ENCODE measurements around the gene NAT10.

DNA sequence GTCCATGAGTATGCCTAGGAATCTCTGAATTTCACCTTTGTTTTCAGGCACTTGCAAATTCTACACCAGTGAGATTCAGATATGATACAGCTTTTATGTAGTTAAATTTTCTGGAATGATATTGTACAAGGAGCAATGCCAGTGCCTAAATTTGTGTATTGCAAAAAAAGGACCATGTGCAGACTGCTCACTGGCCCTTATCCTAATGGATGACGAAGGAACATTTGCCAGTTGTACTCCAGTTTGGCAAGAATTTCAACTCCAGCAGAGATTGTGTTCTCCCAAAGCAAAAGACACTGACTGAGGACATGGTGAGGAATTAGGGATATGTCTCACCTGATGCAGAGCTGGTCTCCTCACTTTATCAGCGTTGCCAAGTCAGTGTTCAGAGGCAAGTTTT is 8.6 kb downstream of the NAT10 start:
- no peak for TF ChIP-seq POLR2AphosphoS5 (IDR thresholded peaks at IDR 0.05; ENCODE audit: low read depth, low read length)
- TF ChIP-seq, protein P1, sequence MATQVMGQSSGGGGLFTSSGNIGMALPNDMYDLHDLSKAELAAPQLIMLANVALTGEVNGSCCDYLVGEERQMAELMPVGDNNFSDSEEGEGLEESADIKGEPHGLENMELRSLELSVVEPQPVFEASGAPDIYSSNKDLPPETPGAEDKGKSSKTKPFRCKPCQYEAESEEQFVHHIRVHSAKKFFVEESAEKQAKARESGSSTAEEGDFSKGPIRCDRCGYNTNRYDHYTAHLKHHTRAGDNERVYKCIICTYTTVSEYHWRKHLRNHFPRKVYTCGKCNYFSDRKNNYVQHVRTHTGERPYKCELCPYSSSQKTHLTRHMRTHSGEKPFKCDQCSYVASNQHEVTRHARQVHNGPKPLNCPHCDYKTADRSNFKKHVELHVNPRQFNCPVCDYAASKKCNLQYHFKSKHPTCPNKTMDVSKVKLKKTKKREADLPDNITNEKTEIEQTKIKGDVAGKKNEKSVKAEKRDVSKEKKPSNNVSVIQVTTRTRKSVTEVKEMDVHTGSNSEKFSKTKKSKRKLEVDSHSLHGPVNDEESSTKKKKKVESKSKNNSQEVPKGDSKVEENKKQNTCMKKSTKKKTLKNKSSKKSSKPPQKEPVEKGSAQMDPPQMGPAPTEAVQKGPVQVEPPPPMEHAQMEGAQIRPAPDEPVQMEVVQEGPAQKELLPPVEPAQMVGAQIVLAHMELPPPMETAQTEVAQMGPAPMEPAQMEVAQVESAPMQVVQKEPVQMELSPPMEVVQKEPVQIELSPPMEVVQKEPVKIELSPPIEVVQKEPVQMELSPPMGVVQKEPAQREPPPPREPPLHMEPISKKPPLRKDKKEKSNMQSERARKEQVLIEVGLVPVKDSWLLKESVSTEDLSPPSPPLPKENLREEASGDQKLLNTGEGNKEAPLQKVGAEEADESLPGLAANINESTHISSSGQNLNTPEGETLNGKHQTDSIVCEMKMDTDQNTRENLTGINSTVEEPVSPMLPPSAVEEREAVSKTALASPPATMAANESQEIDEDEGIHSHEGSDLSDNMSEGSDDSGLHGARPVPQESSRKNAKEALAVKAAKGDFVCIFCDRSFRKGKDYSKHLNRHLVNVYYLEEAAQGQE (IDR thresholded peaks at IDR 0.05; ENCODE audit: insufficient read depth in 1 of 2, low read depth in 2 of 2, low read length in 2 of 2): no peak
